Measurements from ENCODE around the gene RLN1. TPM values are rescaled to one million over a fixed set of nuclear protein-coding genes. Genes with fewer than 3 reads are reported as not detected.
A peak's percentile ranks its signal among the peaks of the same experiment; 100 is the strongest.

RLN1 gene
- total and polyA plus RNA-seq, 10 of the 15 experiments (the other 5 are each of a cell fraction or from before 2014, with no cell fraction given): 0.80 to 2.8 (median 1.9) TPM

GRCh38 chr9:5315187-5315923, 24.3 kb downstream of the RLN1 start:
- Histone ChIP-seq H3K4me1 (ENCODE audit: control insufficient read depth, insufficient read depth, low read length) (no peaks in the 10 kb centered on the region), H3K79me2 (ENCODE audit: control insufficient read depth, insufficient read depth, low read length) (no peaks in the 10 kb centered on the region), H3K4me3 (no peak overlapping the region), H3K9ac (ENCODE audit: control insufficient read depth, insufficient read depth, low read length) (no peak overlapping the region), H3K4me2 (ENCODE audit: control insufficient read depth, insufficient read depth) (no peak overlapping the region), H3K27me3 (replicated peaks in 1 of 2; ENCODE audit: control insufficient read depth in 2 of 2, insufficient read depth in 2 of 2, low read length in 1 of 2) (no peaks in the 10 kb centered on the region), H4K20me1 (ENCODE audit: control insufficient read depth, insufficient read depth) (no peaks in the 10 kb centered on the region), H3K27ac (ENCODE audit: control insufficient read depth, insufficient read depth) (no peak overlapping the region), H2AFZ (ENCODE audit: control insufficient read depth, low read depth, low read length) (no peak overlapping the region), H3K9me3 (replicated peaks; ENCODE audit: control insufficient read depth, insufficient read depth, low read length) (no peaks in the 10 kb centered on the region; the same call in 2 of the 3 replicates), H3K36me3 (ENCODE audit: control insufficient read depth in 2 of 2, insufficient read depth in 2 of 2, low read length in 1 of 2) (no peaks in the 10 kb centered on the region)
- WGBS (ENCODE audit: insufficient coverage, insufficient replicate concordance, low lambda C conversion rate, missing lambda C conversion rate): 54% methylated on average over 4 of the region's 4 CpGs
- DNase-seq (ENCODE audit: low read depth, low spot score) (no peak), FAIRE-seq (no peak), ATAC-seq (no peak)
- TF ChIP-seq PBX3 (IDR thresholded peaks at IDR 0.05; ENCODE audit: insufficient replicate concordance, low read depth, low read length) (no peak), CBX5 (IDR thresholded peaks at IDR 0.05; ENCODE audit: low read depth) (0 out of 2 replicates have a peak, but pooled peaks have one; percentile 26)
- ChIA-PET SMC1A (ENCODE audit: uncharacterized antibody, unreplicated experiment) (no interaction called here), POLR2A (interaction anchor here (0.6 to 0.7 kb wide), 2 partner anchors 9 to 552 kb away, joined by 3 to 6 read pairs; no protein-coding TSS in a partner anchor), RAD21 (ENCODE audit: unreplicated experiment) (no interaction called here), CTCF (interaction anchor here (0.6 to 0.8 kb wide), 2 partner anchors 82 to 1227 kb away, joined by 3 to 4 read pairs; no protein-coding TSS in a partner anchor)
- intact Hi-C loops (cut with micrococcal nuclease; ENCODE audit: unreplicated experiment) (no loop called here), in situ Hi-C loops (cut with MboI) (no loop called here)
- BruUV-seq (replicated peaks): no TSS peak

- H3K4me1 ChIP-seq (ENCODE audit: control insufficient read depth, insufficient read depth, low read length): no peaks in the 10 kb centered on the region
- no peak overlapping the region for H3K27ac ChIP-seq (ENCODE audit: control insufficient read depth, insufficient read depth)
- in situ Hi-C loops (cut with MboI) (no loop called here), intact Hi-C loops (cut with micrococcal nuclease; ENCODE audit: unreplicated experiment) (no loop called here)
- H3K4me3 ChIP-seq: no peak overlapping the region
- no peak overlapping the region for H3K4me2 ChIP-seq (ENCODE audit: control insufficient read depth, insufficient read depth)
- TF ChIP-seq TARDBP (IDR thresholded peaks at IDR 0.05; ENCODE audit: borderline replicate concordance): no peak
- TF ChIP-seq ZNF217 (IDR thresholded peaks at IDR 0.05): no peak
- no peak for TF ChIP-seq RAD21 (IDR thresholded peaks at IDR 0.05; ENCODE audit: insufficient read depth, low read depth, low read length)
- no peak for TF ChIP-seq RUNX3 (IDR thresholded peaks at IDR 0.05; ENCODE audit: low read length)
- no peak for TF ChIP-seq POU2F2 (IDR thresholded peaks at IDR 0.05; ENCODE audit: borderline replicate concordance, low read depth, low read length)
- no peak for TF ChIP-seq CREM (IDR thresholded peaks at IDR 0.05; ENCODE audit: low read depth)
- TF ChIP-seq POLR2AphosphoS2 (IDR thresholded peaks at IDR 0.05; ENCODE audit: low read depth, low read length): no peak
- no peak for TF ChIP-seq CHD2 (IDR thresholded peaks at IDR 0.05; ENCODE audit: borderline replicate concordance, low read depth, low read length)
- TF ChIP-seq TBL1XR1 (IDR thresholded peaks at IDR 0.05; ENCODE audit: low read depth, low read length): no peak
- TF ChIP-seq, protein P1, sequence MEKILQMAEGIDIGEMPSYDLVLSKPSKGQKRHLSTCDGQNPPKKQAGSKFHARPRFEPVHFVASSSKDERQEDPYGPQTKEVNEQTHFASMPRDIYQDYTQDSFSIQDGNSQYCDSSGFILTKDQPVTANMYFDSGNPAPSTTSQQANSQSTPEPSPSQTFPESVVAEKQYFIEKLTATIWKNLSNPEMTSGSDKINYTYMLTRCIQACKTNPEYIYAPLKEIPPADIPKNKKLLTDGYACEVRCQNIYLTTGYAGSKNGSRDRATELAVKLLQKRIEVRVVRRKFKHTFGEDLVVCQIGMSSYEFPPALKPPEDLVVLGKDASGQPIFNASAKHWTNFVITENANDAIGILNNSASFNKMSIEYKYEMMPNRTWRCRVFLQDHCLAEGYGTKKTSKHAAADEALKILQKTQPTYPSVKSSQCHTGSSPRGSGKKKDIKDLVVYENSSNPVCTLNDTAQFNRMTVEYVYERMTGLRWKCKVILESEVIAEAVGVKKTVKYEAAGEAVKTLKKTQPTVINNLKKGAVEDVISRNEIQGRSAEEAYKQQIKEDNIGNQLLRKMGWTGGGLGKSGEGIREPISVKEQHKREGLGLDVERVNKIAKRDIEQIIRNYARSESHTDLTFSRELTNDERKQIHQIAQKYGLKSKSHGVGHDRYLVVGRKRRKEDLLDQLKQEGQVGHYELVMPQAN (conservative IDR thresholded peaks at IDR 0.05): no peak
- TF ChIP-seq MYB (IDR thresholded peaks at IDR 0.05; ENCODE audit: borderline replicate concordance, low read depth, low read length): no peak
- ATAC-seq: no peak
- H3K9me3 ChIP-seq (replicated peaks; ENCODE audit: control insufficient read depth, insufficient read depth, low read length): no peaks in the 10 kb centered on the region; the same call in 2 of the 3 replicates
- BruUV-seq (replicated peaks): no TSS peak
- H3K27me3 ChIP-seq (replicated peaks in 1 of 2; ENCODE audit: control insufficient read depth in 2 of 2, insufficient read depth in 2 of 2, low read length in 1 of 2): no peaks in the 10 kb centered on the region
- no peak for DNase-seq (ENCODE audit: low read depth, low spot score)
- H2AFZ ChIP-seq (ENCODE audit: control insufficient read depth, low read depth, low read length): no peak overlapping the region
- H3K36me3 ChIP-seq (ENCODE audit: control insufficient read depth in 2 of 2, insufficient read depth in 2 of 2, low read length in 1 of 2): no peaks in the 10 kb centered on the region
- ChIA-PET CTCF (no interaction called here), POLR2A (no interaction called here), RAD21 (ENCODE audit: unreplicated experiment) (no interaction called here), SMC1A (ENCODE audit: uncharacterized antibody, unreplicated experiment) (interaction anchor here (0.9 to 1.0 kb wide), 2 partner anchors 22 to 35 kb away, joined by 3 read pairs; no protein-coding TSS in a partner anchor)
- H3K9ac ChIP-seq (ENCODE audit: control insufficient read depth, insufficient read depth, low read length): no peak overlapping the region
- no peak for FAIRE-seq
- H4K20me1 ChIP-seq (ENCODE audit: control insufficient read depth, insufficient read depth): no peaks in the 10 kb centered on the region
- no peaks in the 10 kb centered on the region for H3K79me2 ChIP-seq (ENCODE audit: control insufficient read depth, insufficient read depth, low read length)
These were observed 28.8 kb downstream of the RLN1 start for GRCh38 chr9:5310851-5311250.
